ENCODE results near the gene GRIN1.
"Not testable (repeated sequence)": the region's sequence is repeated elsewhere in the genome, so short reads cannot be mapped to it uniquely, and the experiment has no call there.

Gene GRIN1

GRCh38 chr9:137111788-137112563, 27.0 kb upstream of the GRIN1 start:
- no peak for DNase-seq (ENCODE audit: low spot score)

- DNase-seq (ENCODE audit: low spot score): no peak
Measured at GRCh38 chr9:137112564-137113384, 26.2 kb upstream of the GRIN1 start.

GRCh38 chr9:137113385-137114159, 25.4 kb upstream of the GRIN1 start:
- DNase-seq (ENCODE audit: low spot score): no peak

GRCh38 chr9:137114220-137114612, 24.7 kb upstream of the GRIN1 start:
- no peak for DNase-seq (ENCODE audit: low spot score)

GRCh38 chr9:137114613-137115393, 24.2 kb upstream of the GRIN1 start, which contains the start of gene DPP7:
Gene DPP7 (minus strand): TSS chr9:137114733. CDS start chr9:137114713, 20 bp downstream.
- peak; percentile 75 for DNase-seq (ENCODE audit: low spot score)

- no peak for DNase-seq (ENCODE audit: low spot score)
Measured at GRCh38 chr9:137115394-137116026, 23.4 kb upstream of the GRIN1 start.

GRCh38 chr9:137116027-137116507, 22.9 kb upstream of the GRIN1 start:
- DNase-seq (ENCODE audit: low spot score): no peak

- DNase-seq (ENCODE audit: low spot score): no peak
Measured at GRCh38 chr9:137116728-137117127, 22.2 kb upstream of the GRIN1 start.

- DNase-seq (ENCODE audit: low spot score): no peak
Measured at GRCh38 chr9:137117269-137117731, 21.7 kb upstream of the GRIN1 start.

GRCh38 chr9:137118092-137118603, 20.8 kb upstream of the GRIN1 start:
- DNase-seq (ENCODE audit: low spot score): not testable (repeated sequence)

- not testable (repeated sequence) for DNase-seq (ENCODE audit: low spot score)
Measured at GRCh38 chr9:137121927-137122795, 16.8 kb upstream of the GRIN1 start.

GRCh38 chr9:137122796-137123467, 16.0 kb upstream of the GRIN1 start:
- DNase-seq (ENCODE audit: low spot score): not testable (repeated sequence)

GRCh38 chr9:137123468-137123837, 15.5 kb upstream of the GRIN1 start:
- DNase-seq (ENCODE audit: low spot score): no peak

GRCh38 chr9:137123952-137124462, 14.9 kb upstream of the GRIN1 start:
- not testable (repeated sequence) for DNase-seq (ENCODE audit: low spot score)

- DNase-seq (ENCODE audit: low spot score): no peak
Measured at GRCh38 chr9:137126786-137127185, 12.2 kb upstream of the GRIN1 start.

- no peak for DNase-seq (ENCODE audit: low spot score)
Measured at GRCh38 chr9:137127301-137128157, 11.4 kb upstream of the GRIN1 start.

GRCh38 chr9:137128158-137128861, 10.6 kb upstream of the GRIN1 start:
- DNase-seq (ENCODE audit: low spot score): no peak
